Astrocyte of the cerebellum (primary cell): ENCODE measurements around the gene GSTA3.
A peak's percentile ranks its signal among the peaks of the same experiment; 100 is the strongest.

ENCODE experiments used
- DNase-seq: peaks from one replicate; pipeline ENCODE4 v3.0.0-alpha.2; 2011; ENCODE audit warnings: low read depth
- H3K4me3 ChIP-seq: 2 replicates; pipeline ENCODE4 v1.5.1; 2011; ENCODE audit warnings: mild to moderate bottlenecking, low read depth, low read length, moderate library complexity
- in situ Hi-C: cut with HindIII; loops from 2 replicates; pipeline ENCODE4 v1.10.0; 2017; ENCODE audit warnings: low sequenced_read_pairs
- TF ChIP-seq, protein P1 (sequence below): IDR thresholded peaks from 2 replicates; pipeline ENCODE4 v1.5.1; 2012; ENCODE audit warnings: low read length, low read depth, moderate library complexity, mild to moderate bottlenecking; ENCODE audit errors: missing control alignments

The GSTA3 gene

DNA sequence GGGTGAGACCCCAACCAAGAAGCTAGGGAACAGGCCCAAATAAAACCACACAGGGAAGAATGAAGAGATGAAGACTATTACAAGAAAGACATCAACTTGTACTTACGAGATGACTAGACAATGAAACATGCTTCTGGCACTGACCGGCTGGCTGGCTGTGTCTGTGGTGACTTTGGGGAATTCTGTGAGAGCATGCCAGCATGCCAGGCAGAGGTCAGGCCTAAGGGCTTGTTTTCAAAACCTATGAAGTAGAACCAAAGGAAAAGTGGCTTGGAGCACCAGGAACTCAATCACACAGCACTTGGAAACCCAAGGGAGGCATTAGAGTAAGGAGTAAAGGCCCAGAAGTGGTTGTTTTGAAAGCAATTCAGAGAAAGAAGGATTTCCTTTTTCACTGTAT is 28.4 kb upstream of the GSTA3 start:
- DNase-seq: no peak
- in situ Hi-C loops: no loop called here
- TF ChIP-seq, protein P1, sequence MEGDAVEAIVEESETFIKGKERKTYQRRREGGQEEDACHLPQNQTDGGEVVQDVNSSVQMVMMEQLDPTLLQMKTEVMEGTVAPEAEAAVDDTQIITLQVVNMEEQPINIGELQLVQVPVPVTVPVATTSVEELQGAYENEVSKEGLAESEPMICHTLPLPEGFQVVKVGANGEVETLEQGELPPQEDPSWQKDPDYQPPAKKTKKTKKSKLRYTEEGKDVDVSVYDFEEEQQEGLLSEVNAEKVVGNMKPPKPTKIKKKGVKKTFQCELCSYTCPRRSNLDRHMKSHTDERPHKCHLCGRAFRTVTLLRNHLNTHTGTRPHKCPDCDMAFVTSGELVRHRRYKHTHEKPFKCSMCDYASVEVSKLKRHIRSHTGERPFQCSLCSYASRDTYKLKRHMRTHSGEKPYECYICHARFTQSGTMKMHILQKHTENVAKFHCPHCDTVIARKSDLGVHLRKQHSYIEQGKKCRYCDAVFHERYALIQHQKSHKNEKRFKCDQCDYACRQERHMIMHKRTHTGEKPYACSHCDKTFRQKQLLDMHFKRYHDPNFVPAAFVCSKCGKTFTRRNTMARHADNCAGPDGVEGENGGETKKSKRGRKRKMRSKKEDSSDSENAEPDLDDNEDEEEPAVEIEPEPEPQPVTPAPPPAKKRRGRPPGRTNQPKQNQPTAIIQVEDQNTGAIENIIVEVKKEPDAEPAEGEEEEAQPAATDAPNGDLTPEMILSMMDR: no peak
- H3K4me3 ChIP-seq: no peak overlapping the region

GRCh38 chr6:52933778-52934177 is 24.3 kb upstream of the GSTA3 start:
- in situ Hi-C loops: no loop called here
- no peak for DNase-seq
- TF ChIP-seq, protein P1: no peak
- no peak overlapping the region for H3K4me3 ChIP-seq

DNA sequence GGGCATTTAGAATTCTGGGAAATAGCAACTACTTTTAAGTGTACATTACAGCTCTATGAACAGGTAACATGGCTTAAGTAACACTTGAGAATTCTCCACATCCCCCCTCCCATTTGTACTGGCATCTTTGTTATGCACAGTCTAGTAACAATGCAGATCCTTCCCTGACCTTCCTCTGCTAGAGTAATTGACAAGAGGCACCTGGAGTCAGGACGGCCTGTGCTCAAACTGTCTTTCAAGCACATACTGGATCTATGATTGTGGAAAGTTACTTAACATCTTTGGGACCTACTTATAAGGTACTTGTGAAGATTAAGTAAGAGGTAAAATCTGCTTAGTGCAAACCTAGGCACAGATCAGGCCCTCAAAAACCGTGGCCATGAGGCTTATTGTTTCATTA is 21.9 kb upstream of the GSTA3 start:
- TF ChIP-seq, protein P1: no peak
- DNase-seq: no peak
- in situ Hi-C loops: no loop called here
- H3K4me3 ChIP-seq: no peak overlapping the region

- H3K4me3 ChIP-seq: no peak overlapping the region
- DNase-seq: peak; percentile 24
- TF ChIP-seq, protein P1: no peak
- in situ Hi-C loops: no loop called here
Measured at GRCh38 chr6:52929321-52930164, 20.0 kb upstream of the GSTA3 start.

- in situ Hi-C loops: no loop called here
- no peak for DNase-seq
- H3K4me3 ChIP-seq: no peak overlapping the region
- TF ChIP-seq, protein P1: no peak
Measured at GRCh38 chr6:52927451-52927850, 18.0 kb upstream of the GSTA3 start.

DNA sequence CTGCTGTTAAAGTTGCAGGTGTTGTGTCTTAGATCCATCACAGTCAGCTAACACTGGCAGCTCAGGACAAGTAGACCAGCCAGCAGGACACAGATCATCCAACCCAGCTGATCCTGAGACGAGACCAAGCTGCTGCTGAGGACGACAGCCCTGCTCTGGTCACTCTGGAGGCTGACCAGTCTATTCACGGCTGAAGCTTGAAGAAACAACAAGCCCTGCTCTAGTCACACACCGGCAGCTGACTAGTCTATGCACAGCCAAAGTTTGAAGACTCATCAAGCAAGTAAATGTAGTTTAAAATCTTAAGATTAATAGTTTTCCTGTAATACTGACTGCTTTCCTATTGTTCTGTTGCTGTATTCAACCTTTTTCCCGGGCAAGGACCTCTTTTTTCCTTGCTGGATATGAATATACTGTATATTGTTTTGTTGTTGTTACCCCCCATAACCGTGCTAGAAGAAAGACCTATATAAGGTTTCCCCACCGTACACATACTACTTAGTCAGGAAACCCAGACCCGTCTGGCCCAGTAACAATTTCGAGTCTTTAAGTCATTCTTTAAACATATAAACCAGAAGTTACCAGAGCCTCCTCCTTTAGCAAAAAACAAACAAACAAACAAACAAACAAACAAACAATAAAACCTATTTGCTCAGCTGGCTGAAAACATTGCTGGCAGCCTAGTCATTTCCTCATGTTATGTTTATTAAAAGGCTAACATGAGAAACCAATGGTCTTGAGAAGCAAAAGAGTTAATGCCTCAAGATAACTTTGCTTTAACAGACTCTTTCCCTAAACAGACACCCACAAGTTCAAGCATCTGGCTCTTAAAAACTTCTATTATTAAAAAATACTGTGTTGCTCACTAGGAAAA is 16.7 kb upstream of the GSTA3 start:
- DNase-seq: no peak
- no peak overlapping the region for H3K4me3 ChIP-seq
- in situ Hi-C loops: no loop called here
- TF ChIP-seq, protein P1: no peak
